Trophoblast cell (in vitro differentiated cells and primary cell): ENCODE results near the gene RXFP3.

Experiments
- DNase-seq, 2 donors: peaks; one replicate each; pipeline ENCODE4 v3.0.0-alpha.2; 2016
- H2AFZ ChIP-seq: 2 replicates; pipeline ENCODE4 v1.6.1; 2013; ENCODE audit warnings: low read length, moderate library complexity, mild to moderate bottlenecking; ENCODE audit not compliant: insufficient read depth, poor library complexity
- H2AK5ac ChIP-seq: 2 replicates; pipeline ENCODE4 v1.6.1; 2013; ENCODE audit warnings: mild to moderate bottlenecking, low read length
- H2BK120ac ChIP-seq: 2 replicates; pipeline ENCODE4 v1.6.1; 2013; ENCODE audit warnings: low read length, mild to moderate bottlenecking, moderate library complexity; ENCODE audit not compliant: insufficient read depth, poor library complexity
- H2BK12ac ChIP-seq: 2 replicates; pipeline ENCODE4 v1.6.1; 2013; ENCODE audit warnings: mild to moderate bottlenecking, low read length, moderate library complexity
- H2BK5ac ChIP-seq: 2 replicates; pipeline ENCODE4 v1.6.1; 2013; ENCODE audit warnings: low read length, low read depth, moderate library complexity, mild to moderate bottlenecking; ENCODE audit not compliant: poor library complexity
- H3K14ac ChIP-seq: 2 replicates; pipeline ENCODE4 v1.6.1; 2013; ENCODE audit warnings: mild to moderate bottlenecking, low read length
- H3K18ac ChIP-seq: 2 replicates; pipeline ENCODE4 v1.6.1; 2013; ENCODE audit warnings: mild to moderate bottlenecking, low read length
- H3K23ac ChIP-seq: 2 replicates; pipeline ENCODE4 v1.6.1; 2013; ENCODE audit warnings: low read length
- H3K27ac ChIP-seq: 2 replicates; pipeline ENCODE4 v1.5.1; 2013; ENCODE audit warnings: low read depth, mild to moderate bottlenecking, inconsistent platforms, low read length, moderate library complexity
- H3K27me3 ChIP-seq: 2 replicates; pipeline ENCODE4 v1.6.1; 2013; ENCODE audit warnings: inconsistent platforms, mild to moderate bottlenecking, low read length, moderate library complexity; ENCODE audit not compliant: insufficient read depth
- H3K36me3 ChIP-seq, 2 experiments: 1 replicate in 1 of 2; 2 replicates in 1 of 2; pipeline ENCODE4 v1.6.1; 2013; ENCODE audit warnings: low read length in 2 of 2, mild to moderate bottlenecking in 2 of 2, moderate library complexity in 1 of 2; ENCODE audit not compliant: insufficient read depth in 2 of 2, control insufficient read depth in 1 of 2
- H3K4ac ChIP-seq: 2 replicates; pipeline ENCODE4 v1.6.1; 2013; ENCODE audit warnings: low read depth, mild to moderate bottlenecking, low read length, moderate library complexity
- H3K4me1 ChIP-seq, 2 experiments: 1 replicate in 1 of 2; 2 replicates in 1 of 2; pipeline ENCODE4 v1.6.1; 2013; ENCODE audit warnings: low read length in 2 of 2, mild to moderate bottlenecking in 2 of 2, moderate library complexity in 1 of 2; ENCODE audit not compliant: insufficient read depth in 2 of 2, control insufficient read depth in 1 of 2
- H3K4me2 ChIP-seq: 2 replicates; pipeline ENCODE4 v1.6.1; 2013; ENCODE audit warnings: inconsistent platforms, mild to moderate bottlenecking, low read length, moderate library complexity
- H3K4me3 ChIP-seq: 2 replicates; pipeline ENCODE4 v1.5.1; 2013; ENCODE audit warnings: mild to moderate bottlenecking, low read depth, low read length, inconsistent platforms
- H3K79me1 ChIP-seq: one replicate; pipeline ENCODE4 v1.6.1; 2013; ENCODE audit warnings: low read length
- H3K79me2 ChIP-seq: 2 replicates; pipeline ENCODE4 v1.6.1; 2013; ENCODE audit warnings: low read length, mild to moderate bottlenecking; ENCODE audit not compliant: control insufficient read depth, insufficient read depth, poor library complexity
- H3K9ac ChIP-seq: 2 replicates; pipeline ENCODE4 v1.6.1; 2013; ENCODE audit warnings: mild to moderate bottlenecking, low read length
- H3K9me3 ChIP-seq: 2 replicates; pipeline ENCODE4 v1.6.1; 2013; ENCODE audit warnings: low read depth, mild to moderate bottlenecking, control low read depth, inconsistent platforms, low read length; ENCODE audit not compliant: insufficient read depth
- H4K12ac ChIP-seq: 2 replicates; pipeline ENCODE4 v1.6.1; 2013; ENCODE audit warnings: low read depth, mild to moderate bottlenecking, low read length, moderate library complexity
- H4K8ac ChIP-seq: 2 replicates; pipeline ENCODE4 v1.6.1; 2013; ENCODE audit warnings: low read depth, mild to moderate bottlenecking, low read length, moderate library complexity
- H4K91ac ChIP-seq: one replicate; pipeline ENCODE4 v1.6.1; 2013; ENCODE audit warnings: low read depth, mild to moderate bottlenecking, low read length, moderate library complexity
- WGBS: extraction: QIAGEN DNeasy Blood & Tissue Kit; methylation state at CpG from one replicate; pipeline ENCODE4 v1.1.7; 2013; ENCODE audit warnings: missing lambda C conversion rate; ENCODE audit not compliant: insufficient read length, insufficient coverage; ENCODE audit errors: extremely low coverage; 5-methylcytosine and 5-hydroxymethylcytosine counted together

RXFP3 gene

GRCh38 chr5:33973271-33973670 is 37.1 kb downstream of the RXFP3 start:
- no peak for DNase-seq
- Histone ChIP-seq H2BK5ac (no peak overlapping the region), H2BK120ac (no peak overlapping the region), H3K18ac (no peak overlapping the region), H4K12ac (no peak overlapping the region), H4K8ac (no peak overlapping the region), H3K4me1 (no peaks in the 10 kb centered on the region), H2AFZ (no peak overlapping the region), H3K14ac (no peak overlapping the region), H3K27ac (no peak overlapping the region), H3K36me3 (no peaks in the 10 kb centered on the region), H2BK12ac (no peak overlapping the region), H3K79me1 (no peaks in the 10 kb centered on the region), H3K27me3 (no peaks in the 10 kb centered on the region), H3K4me2 (no peak overlapping the region), H4K91ac (no peak overlapping the region), H3K4ac (no peak overlapping the region), H3K4me3 (no peak overlapping the region), H3K9me3 (no peaks in the 10 kb centered on the region), H3K9ac (no peak overlapping the region), H3K79me2 (no peaks in the 10 kb centered on the region), H2AK5ac (no peak overlapping the region), H3K23ac (no peak overlapping the region)
- WGBS = no CpG with 5 or more reads among the region's 2 CpGs

GRCh38 chr5:33975852-33976251 is 39.7 kb downstream of the RXFP3 start:
- Histone ChIP-seq H3K14ac (no peak overlapping the region), H2BK120ac (no peak overlapping the region), H3K79me1 (no peaks in the 10 kb centered on the region)

GRCh38 chr5:33976307-33976706 is 40.1 kb downstream of the RXFP3 start:
- WGBS = no CpG with 5 or more reads among the region's 1 CpG
- Histone ChIP-seq H3K79me1 (no peaks in the 10 kb centered on the region), H3K27ac (no peak overlapping the region)

More at GRCh38 chr5:33975852-33976251, 39.7 kb downstream of the RXFP3 start:
- no peak overlapping the region for H2BK12ac ChIP-seq
- no peak for DNase-seq
- no peak overlapping the region for H3K4ac ChIP-seq
- H3K9me3 ChIP-seq = peaks cover under 1% of the 10 kb centered on the region
- no peaks in the 10 kb centered on the region for H3K4me1 ChIP-seq
- H3K4me2 ChIP-seq = no peak overlapping the region
- H4K12ac ChIP-seq = no peak overlapping the region
- H2AFZ ChIP-seq = no peak overlapping the region
- H4K8ac ChIP-seq = no peak overlapping the region
- no peak overlapping the region for H3K27ac ChIP-seq
- no peak overlapping the region for H3K4me3 ChIP-seq
- H3K79me2 ChIP-seq = no peaks in the 10 kb centered on the region
- no peak overlapping the region for H2AK5ac ChIP-seq
- no CpG with 5 or more reads among the region's 5 CpGs for WGBS
- no peak overlapping the region for H4K91ac ChIP-seq
- no peak overlapping the region for H2BK5ac ChIP-seq
- no peaks in the 10 kb centered on the region for H3K27me3 ChIP-seq
- no peak overlapping the region for H3K23ac ChIP-seq
- no peak overlapping the region for H3K18ac ChIP-seq
- H3K36me3 ChIP-seq = no peaks in the 10 kb centered on the region
- no peak overlapping the region for H3K9ac ChIP-seq

GRCh38 chr5:33978306-33978705 is 42.1 kb downstream of the RXFP3 start:
- H3K27me3 ChIP-seq = no peaks in the 10 kb centered on the region
- H3K4ac ChIP-seq = no peak overlapping the region
- no peak overlapping the region for H4K91ac ChIP-seq
- H3K23ac ChIP-seq = no peak overlapping the region
- no peak overlapping the region for H3K4me2 ChIP-seq
- H4K12ac ChIP-seq = no peak overlapping the region
- H3K9ac ChIP-seq = no peak overlapping the region
- no peak overlapping the region for H2AK5ac ChIP-seq
- no peak for DNase-seq
- no peaks in the 10 kb centered on the region for H3K79me2 ChIP-seq
- no peak overlapping the region for H3K4me3 ChIP-seq
- WGBS = no CpG with 5 or more reads among the region's 1 CpG
- no peak overlapping the region for H4K8ac ChIP-seq
- no peak overlapping the region for H2BK12ac ChIP-seq
- H3K18ac ChIP-seq = no peak overlapping the region
- no peaks in the 10 kb centered on the region for H3K79me1 ChIP-seq
- no peak overlapping the region for H2BK5ac ChIP-seq
- no peak overlapping the region for H3K14ac ChIP-seq
- H2AFZ ChIP-seq = no peak overlapping the region
- H2BK120ac ChIP-seq = no peak overlapping the region
- no peaks in the 10 kb centered on the region for H3K4me1 ChIP-seq
- H3K36me3 ChIP-seq = no peaks in the 10 kb centered on the region
- peaks cover 2% of the 10 kb centered on the region for H3K9me3 ChIP-seq
- H3K27ac ChIP-seq = no peak overlapping the region

More at GRCh38 chr5:33976307-33976706, 40.1 kb downstream of the RXFP3 start:
- no peak overlapping the region for H2BK120ac ChIP-seq
- no peak overlapping the region for H4K12ac ChIP-seq
- H3K9ac ChIP-seq = no peak overlapping the region
- H3K36me3 ChIP-seq = no peaks in the 10 kb centered on the region
- no peak overlapping the region for H3K18ac ChIP-seq
- H3K79me2 ChIP-seq = no peaks in the 10 kb centered on the region
- DNase-seq = no peak
- no peaks in the 10 kb centered on the region for H3K4me1 ChIP-seq
- H3K4ac ChIP-seq = no peak overlapping the region
- no peak overlapping the region for H2AK5ac ChIP-seq
- H2BK12ac ChIP-seq = no peak overlapping the region
- H2BK5ac ChIP-seq = no peak overlapping the region
- H3K4me2 ChIP-seq = no peak overlapping the region
- no peak overlapping the region for H4K91ac ChIP-seq
- H2AFZ ChIP-seq = no peak overlapping the region
- H3K4me3 ChIP-seq = no peak overlapping the region
- no peak overlapping the region for H3K14ac ChIP-seq
- peaks cover 2% of the 10 kb centered on the region for H3K9me3 ChIP-seq
- H3K27me3 ChIP-seq = no peaks in the 10 kb centered on the region
- no peak overlapping the region for H3K23ac ChIP-seq
- no peak overlapping the region for H4K8ac ChIP-seq
